ENCODE data around the gene TNNI2.

The TNNI2 gene

DNA sequence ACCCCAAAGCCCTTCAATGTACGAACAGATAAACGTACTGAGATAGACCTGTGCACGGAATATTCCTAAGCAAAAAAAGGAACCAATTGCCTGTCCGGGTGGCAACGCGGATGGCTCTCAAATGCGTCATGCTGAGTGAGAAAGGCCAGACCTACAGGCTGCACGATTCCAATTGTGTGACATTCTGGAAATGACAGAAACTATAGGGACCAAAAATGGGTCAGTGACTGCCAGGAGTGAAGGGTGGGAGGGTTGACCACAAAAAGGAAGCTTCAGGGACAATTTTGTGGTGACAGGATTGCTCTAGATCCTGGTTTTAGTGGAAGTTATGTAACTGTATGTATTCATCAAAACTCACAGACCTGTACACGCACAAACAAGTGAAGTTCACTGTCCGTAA lies 28.0 kb upstream of the TNNI2 start:
- no peak for TF ChIP-seq EGR1 (IDR thresholded peaks at IDR 0.05)
- TF ChIP-seq EP300 (IDR thresholded peaks at IDR 0.05; ENCODE audit: borderline replicate concordance): no peak
- no peak for TF ChIP-seq TAF1 (IDR thresholded peaks at IDR 0.05; ENCODE audit: low read depth)
- TF ChIP-seq TCF12 (IDR thresholded peaks at IDR 0.05; ENCODE audit: low read depth): no peak
- no peak for TF ChIP-seq YY1 (IDR thresholded peaks at IDR 0.05; ENCODE audit: low read depth)
- TF ChIP-seq TEAD4 (IDR thresholded peaks at IDR 0.05): no peak
- TF ChIP-seq, protein P1, sequence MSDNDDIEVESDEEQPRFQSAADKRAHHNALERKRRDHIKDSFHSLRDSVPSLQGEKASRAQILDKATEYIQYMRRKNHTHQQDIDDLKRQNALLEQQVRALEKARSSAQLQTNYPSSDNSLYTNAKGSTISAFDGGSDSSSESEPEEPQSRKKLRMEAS (IDR thresholded peaks at IDR 0.05): no peak
- no peak for TF ChIP-seq RAD21 (IDR thresholded peaks at IDR 0.05; ENCODE audit: low read depth)
- TF ChIP-seq CEBPB (IDR thresholded peaks at IDR 0.05): no peak
- TF ChIP-seq, protein P2, sequence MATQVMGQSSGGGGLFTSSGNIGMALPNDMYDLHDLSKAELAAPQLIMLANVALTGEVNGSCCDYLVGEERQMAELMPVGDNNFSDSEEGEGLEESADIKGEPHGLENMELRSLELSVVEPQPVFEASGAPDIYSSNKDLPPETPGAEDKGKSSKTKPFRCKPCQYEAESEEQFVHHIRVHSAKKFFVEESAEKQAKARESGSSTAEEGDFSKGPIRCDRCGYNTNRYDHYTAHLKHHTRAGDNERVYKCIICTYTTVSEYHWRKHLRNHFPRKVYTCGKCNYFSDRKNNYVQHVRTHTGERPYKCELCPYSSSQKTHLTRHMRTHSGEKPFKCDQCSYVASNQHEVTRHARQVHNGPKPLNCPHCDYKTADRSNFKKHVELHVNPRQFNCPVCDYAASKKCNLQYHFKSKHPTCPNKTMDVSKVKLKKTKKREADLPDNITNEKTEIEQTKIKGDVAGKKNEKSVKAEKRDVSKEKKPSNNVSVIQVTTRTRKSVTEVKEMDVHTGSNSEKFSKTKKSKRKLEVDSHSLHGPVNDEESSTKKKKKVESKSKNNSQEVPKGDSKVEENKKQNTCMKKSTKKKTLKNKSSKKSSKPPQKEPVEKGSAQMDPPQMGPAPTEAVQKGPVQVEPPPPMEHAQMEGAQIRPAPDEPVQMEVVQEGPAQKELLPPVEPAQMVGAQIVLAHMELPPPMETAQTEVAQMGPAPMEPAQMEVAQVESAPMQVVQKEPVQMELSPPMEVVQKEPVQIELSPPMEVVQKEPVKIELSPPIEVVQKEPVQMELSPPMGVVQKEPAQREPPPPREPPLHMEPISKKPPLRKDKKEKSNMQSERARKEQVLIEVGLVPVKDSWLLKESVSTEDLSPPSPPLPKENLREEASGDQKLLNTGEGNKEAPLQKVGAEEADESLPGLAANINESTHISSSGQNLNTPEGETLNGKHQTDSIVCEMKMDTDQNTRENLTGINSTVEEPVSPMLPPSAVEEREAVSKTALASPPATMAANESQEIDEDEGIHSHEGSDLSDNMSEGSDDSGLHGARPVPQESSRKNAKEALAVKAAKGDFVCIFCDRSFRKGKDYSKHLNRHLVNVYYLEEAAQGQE (IDR thresholded peaks at IDR 0.05; ENCODE audit: low read depth): no peak
- TF ChIP-seq CREB1 (IDR thresholded peaks at IDR 0.05; ENCODE audit: low read depth): no peak
- TF ChIP-seq, protein P3, sequence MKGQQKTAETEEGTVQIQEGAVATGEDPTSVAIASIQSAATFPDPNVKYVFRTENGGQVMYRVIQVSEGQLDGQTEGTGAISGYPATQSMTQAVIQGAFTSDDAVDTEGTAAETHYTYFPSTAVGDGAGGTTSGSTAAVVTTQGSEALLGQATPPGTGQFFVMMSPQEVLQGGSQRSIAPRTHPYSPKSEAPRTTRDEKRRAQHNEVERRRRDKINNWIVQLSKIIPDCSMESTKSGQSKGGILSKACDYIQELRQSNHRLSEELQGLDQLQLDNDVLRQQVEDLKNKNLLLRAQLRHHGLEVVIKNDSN (IDR thresholded peaks at IDR 0.05): no peak

DNA sequence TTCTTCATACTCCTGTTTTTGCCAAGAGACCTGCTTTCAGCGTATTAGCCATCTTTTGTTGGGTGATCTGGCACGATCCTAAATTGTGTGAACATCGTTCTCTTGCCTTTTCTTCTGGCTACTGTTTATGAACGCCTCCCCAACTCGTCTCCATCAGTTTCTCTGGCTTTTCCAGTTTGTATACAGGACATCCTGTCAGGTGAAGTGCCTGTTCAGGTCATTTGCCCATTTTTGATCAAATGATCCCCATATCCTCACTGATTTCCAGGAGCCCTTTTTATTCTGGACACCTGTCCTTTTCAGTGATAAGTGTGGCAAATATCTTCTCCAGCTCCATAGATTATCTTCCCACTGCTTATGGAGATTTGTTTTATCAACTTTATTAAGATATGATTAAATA lies 26.5 kb upstream of the TNNI2 start:
- TF ChIP-seq EP300 (IDR thresholded peaks at IDR 0.05; ENCODE audit: borderline replicate concordance): no peak
- TF ChIP-seq, protein P1 (IDR thresholded peaks at IDR 0.05): no peak
- no peak for TF ChIP-seq TEAD4 (IDR thresholded peaks at IDR 0.05)
- no peak for TF ChIP-seq FOXM1 (IDR thresholded peaks at IDR 0.05; ENCODE audit: borderline replicate concordance, low read depth)
- TF ChIP-seq ZBTB7A (IDR thresholded peaks at IDR 0.05; ENCODE audit: low read depth): no peak
- no peak for TF ChIP-seq TAF1 (IDR thresholded peaks at IDR 0.05; ENCODE audit: low read depth)
- no peak for TF ChIP-seq YY1 (IDR thresholded peaks at IDR 0.05; ENCODE audit: low read depth)
- TF ChIP-seq, protein P3 (IDR thresholded peaks at IDR 0.05): no peak
- TF ChIP-seq CREB1 (IDR thresholded peaks at IDR 0.05; ENCODE audit: low read depth): no peak
- TF ChIP-seq, protein P2 (IDR thresholded peaks at IDR 0.05; ENCODE audit: low read depth): no peak
- no peak for TF ChIP-seq CEBPB (IDR thresholded peaks at IDR 0.05)
- no peak for TF ChIP-seq EGR1 (IDR thresholded peaks at IDR 0.05)
- TF ChIP-seq RAD21 (IDR thresholded peaks at IDR 0.05; ENCODE audit: low read depth): no peak
- TF ChIP-seq TCF12 (IDR thresholded peaks at IDR 0.05; ENCODE audit: low read depth): no peak
- TF ChIP-seq NFIC (IDR thresholded peaks at IDR 0.05): no peak

DNA sequence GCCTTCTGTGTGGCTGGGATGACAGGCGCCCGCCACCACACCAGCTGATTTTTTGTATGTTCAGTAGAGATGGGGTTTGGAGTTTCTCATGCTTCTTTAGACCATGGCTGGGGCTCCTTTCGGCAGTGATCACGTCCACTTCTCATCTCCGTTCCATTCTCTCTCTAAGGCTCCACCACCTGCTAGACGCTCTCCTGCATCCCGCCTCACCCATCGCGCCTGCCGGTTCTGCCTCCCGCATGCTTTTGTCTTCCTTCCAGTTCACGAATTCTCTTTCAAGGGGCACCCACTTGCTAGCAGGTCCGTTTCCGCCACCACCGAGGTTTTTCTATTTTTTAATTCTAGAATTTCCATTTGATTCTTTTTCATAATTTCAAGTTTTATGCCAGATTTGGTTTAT lies 26.0 kb upstream of the TNNI2 start:
- no peak for TF ChIP-seq ZBTB7A (IDR thresholded peaks at IDR 0.05; ENCODE audit: low read depth)
- no peak for TF ChIP-seq CEBPB (IDR thresholded peaks at IDR 0.05)
- TF ChIP-seq EGR1 (IDR thresholded peaks at IDR 0.05): no peak
- TF ChIP-seq FOXM1 (IDR thresholded peaks at IDR 0.05; ENCODE audit: borderline replicate concordance, low read depth): no peak

DNA sequence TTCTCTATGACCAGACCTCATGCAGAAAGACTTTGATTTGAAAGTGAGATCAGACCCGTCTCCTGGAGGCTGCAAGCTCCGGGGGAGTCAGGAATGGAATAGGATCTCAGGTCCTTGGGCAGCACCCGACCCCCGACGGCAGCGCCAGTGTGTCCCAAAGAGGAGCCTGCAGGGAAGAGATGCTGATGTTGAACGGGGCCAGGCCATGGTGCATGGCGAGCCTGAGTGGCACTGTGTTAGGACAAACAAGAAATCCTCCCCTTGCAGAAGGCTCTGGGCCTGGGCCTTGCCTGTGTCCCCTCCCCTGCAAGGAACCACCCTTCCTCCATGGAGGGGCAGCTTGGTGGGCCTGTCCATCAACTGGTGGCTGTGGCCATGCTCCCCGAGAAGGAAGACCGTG lies 24.1 kb upstream of the TNNI2 start:
- no peak for TF ChIP-seq TAF1 (IDR thresholded peaks at IDR 0.05; ENCODE audit: low read depth)
- TF ChIP-seq ZBTB7A (IDR thresholded peaks at IDR 0.05; ENCODE audit: low read depth): no peak
- no peak for TF ChIP-seq FOXM1 (IDR thresholded peaks at IDR 0.05; ENCODE audit: borderline replicate concordance, low read depth)
- TF ChIP-seq, protein P2 (IDR thresholded peaks at IDR 0.05; ENCODE audit: low read depth): no peak
- no peak for TF ChIP-seq CREB1 (IDR thresholded peaks at IDR 0.05; ENCODE audit: low read depth)
- no peak for TF ChIP-seq TCF12 (IDR thresholded peaks at IDR 0.05; ENCODE audit: low read depth)
- TF ChIP-seq EP300 (IDR thresholded peaks at IDR 0.05; ENCODE audit: borderline replicate concordance): no peak
- TF ChIP-seq, protein P1 (IDR thresholded peaks at IDR 0.05): no peak
- TF ChIP-seq, protein P3 (IDR thresholded peaks at IDR 0.05): no peak
- no peak for TF ChIP-seq RAD21 (IDR thresholded peaks at IDR 0.05; ENCODE audit: low read depth)
- no peak for TF ChIP-seq NFIC (IDR thresholded peaks at IDR 0.05)
- no peak for TF ChIP-seq YY1 (IDR thresholded peaks at IDR 0.05; ENCODE audit: low read depth)
- no peak for TF ChIP-seq TEAD4 (IDR thresholded peaks at IDR 0.05)
- no peak for TF ChIP-seq CEBPB (IDR thresholded peaks at IDR 0.05)
- TF ChIP-seq EGR1 (IDR thresholded peaks at IDR 0.05): no peak
